IPS-20b (cell line): ENCODE results near the gene SNRNP25.

Source experiments
- H3K27ac ChIP-seq: one replicate; pipeline ENCODE4 v1.5.1; 2013; ENCODE audit warnings: low read length
- H3K27me3 ChIP-seq: 2 replicates; pipeline ENCODE4 v1.6.1; 2013; ENCODE audit warnings: mild to moderate bottlenecking, low read length, inconsistent platforms; ENCODE audit not compliant: insufficient read depth
- H3K36me3 ChIP-seq: 2 replicates; pipeline ENCODE4 v1.6.1; 2013; ENCODE audit warnings: low read depth, mild to moderate bottlenecking, inconsistent platforms, low read length, moderate library complexity; ENCODE audit not compliant: insufficient read depth
- H3K4me1 ChIP-seq: 2 replicates; pipeline ENCODE4 v1.6.1; 2013; ENCODE audit warnings: mild to moderate bottlenecking, control low read depth, inconsistent platforms, low read length, moderate library complexity; ENCODE audit not compliant: insufficient read depth
- H3K4me3 ChIP-seq: 2 replicates; pipeline ENCODE4 v1.5.1; 2013; ENCODE audit warnings: mild to moderate bottlenecking, low read length, inconsistent platforms
- H3K9ac ChIP-seq: 2 replicates; pipeline ENCODE4 v1.6.1; 2013; ENCODE audit warnings: low read depth, mild to moderate bottlenecking, inconsistent platforms, low read length, moderate library complexity
- H3K9me3 ChIP-seq: 2 replicates; pipeline ENCODE4 v1.6.1; 2013; ENCODE audit warnings: mild to moderate bottlenecking, low read depth, low read length, inconsistent platforms; ENCODE audit not compliant: insufficient read depth

Gene SNRNP25

DNA sequence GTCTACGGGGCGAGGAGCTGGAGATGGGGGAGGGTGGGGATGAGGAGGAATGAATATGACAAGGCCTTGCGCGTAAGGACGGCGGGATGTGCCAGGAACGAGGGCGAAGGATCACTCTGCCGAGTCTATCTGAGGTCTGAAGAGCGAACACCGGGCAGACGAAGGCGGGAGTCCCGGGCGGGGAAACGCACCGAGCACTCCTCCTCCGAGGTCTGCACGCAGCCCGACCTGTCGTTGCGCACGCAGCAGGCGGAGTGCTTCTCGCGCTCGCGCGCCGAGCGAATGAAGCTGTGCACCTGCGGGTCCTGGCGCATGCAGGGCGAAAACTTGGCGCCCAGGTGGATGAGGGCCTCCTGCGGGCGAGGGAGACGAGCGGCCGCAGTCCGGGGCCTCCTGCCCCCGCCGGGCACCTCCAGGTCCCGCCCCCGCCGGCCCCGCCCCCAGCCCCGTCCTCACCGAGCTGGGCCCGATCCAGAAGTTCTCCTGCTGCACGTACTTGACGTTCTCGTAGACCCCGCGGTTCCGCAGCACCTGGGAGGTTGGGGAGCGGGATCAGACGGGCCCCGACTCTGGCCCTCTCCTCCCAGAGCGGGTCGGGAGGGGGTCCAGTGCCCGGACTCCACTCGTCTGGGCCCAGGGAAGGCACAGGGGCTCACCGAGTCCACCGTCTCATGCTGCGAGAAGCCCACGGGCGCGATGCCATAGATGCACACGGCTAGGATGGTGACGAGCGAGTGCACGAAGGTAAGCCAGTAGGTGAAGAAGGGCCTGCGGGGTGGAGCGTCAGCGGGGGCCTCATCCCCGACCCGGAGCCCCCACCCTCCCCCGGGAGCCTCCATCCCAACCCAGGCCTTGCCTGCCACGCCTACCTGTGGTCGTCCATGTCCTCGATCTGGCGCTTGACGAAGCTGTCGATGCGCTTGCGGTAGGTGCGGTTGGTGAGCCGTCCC, 7.6 kb downstream of the SNRNP25 start:
- no peaks in the 10 kb centered on the region for H3K4me1 ChIP-seq
- H3K36me3 ChIP-seq: peaks cover 52% of the 10 kb centered on the region

GRCh38 chr16:61879-62281, 8.3 kb downstream of the SNRNP25 start:
- no peak overlapping the region for H3K4me3 ChIP-seq
- H3K27me3 ChIP-seq: no peaks in the 10 kb centered on the region
- H3K9ac ChIP-seq: no peak overlapping the region
- H3K4me1 ChIP-seq: no peaks in the 10 kb centered on the region
- H3K9me3 ChIP-seq: no peaks in the 10 kb centered on the region
- H3K36me3 ChIP-seq: peaks cover 45% of the 10 kb centered on the region
- no peak overlapping the region for H3K27ac ChIP-seq

More for the DNA sequence above, 7.6 kb downstream of the SNRNP25 start:
- H3K9me3 ChIP-seq: no peaks in the 10 kb centered on the region
- no peak overlapping the region for H3K27ac ChIP-seq
- H3K4me3 ChIP-seq: no peak overlapping the region
- H3K9ac ChIP-seq: no peak overlapping the region
- no peaks in the 10 kb centered on the region for H3K27me3 ChIP-seq

- H3K36me3 ChIP-seq: peaks cover 39% of the 10 kb centered on the region
- H3K27ac ChIP-seq: no peak overlapping the region
- no peak overlapping the region for H3K4me3 ChIP-seq
- no peaks in the 10 kb centered on the region for H3K27me3 ChIP-seq
- H3K9me3 ChIP-seq: no peaks in the 10 kb centered on the region
- no peak overlapping the region for H3K9ac ChIP-seq
- no peaks in the 10 kb centered on the region for H3K4me1 ChIP-seq
These were observed 8.8 kb downstream of the SNRNP25 start for GRCh38 chr16:62283-62967.

- Histone ChIP-seq H3K4me3 (no peak overlapping the region), H3K9ac (no peak overlapping the region), H3K9me3 (no peaks in the 10 kb centered on the region), H3K27ac (no peak overlapping the region), H3K36me3 (peaks cover 34% of the 10 kb centered on the region), H3K27me3 (no peaks in the 10 kb centered on the region), H3K4me1 (no peaks in the 10 kb centered on the region)
These were observed 9.4 kb downstream of the SNRNP25 start for GRCh38 chr16:62968-63391.

- H3K27me3 ChIP-seq: no peaks in the 10 kb centered on the region
- H3K4me3 ChIP-seq: no peak overlapping the region
- no peak overlapping the region for H3K27ac ChIP-seq
- H3K4me1 ChIP-seq: no peaks in the 10 kb centered on the region
- peaks cover 29% of the 10 kb centered on the region for H3K36me3 ChIP-seq
- H3K9ac ChIP-seq: no peak overlapping the region
- no peaks in the 10 kb centered on the region for H3K9me3 ChIP-seq
These were observed 9.8 kb downstream of the SNRNP25 start for GRCh38 chr16:63466-63865.

GRCh38 chr16:63998-64913, 10.6 kb downstream of the SNRNP25 start:
- Histone ChIP-seq H3K9ac (no peak overlapping the region), H3K9me3 (no peaks in the 10 kb centered on the region), H3K27ac (no peak overlapping the region), H3K4me1 (no peaks in the 10 kb centered on the region), H3K27me3 (no peaks in the 10 kb centered on the region), H3K4me3 (no peak overlapping the region), H3K36me3 (peaks cover 21% of the 10 kb centered on the region)

- Histone ChIP-seq H3K9ac (no peak overlapping the region), H3K36me3 (peaks cover 15% of the 10 kb centered on the region), H3K27me3 (no peaks in the 10 kb centered on the region), H3K4me1 (no peaks in the 10 kb centered on the region), H3K9me3 (no peaks in the 10 kb centered on the region), H3K27ac (no peak overlapping the region), H3K4me3 (no peak overlapping the region)
These were observed 11.3 kb downstream of the SNRNP25 start for GRCh38 chr16:64914-65255.

DNA sequence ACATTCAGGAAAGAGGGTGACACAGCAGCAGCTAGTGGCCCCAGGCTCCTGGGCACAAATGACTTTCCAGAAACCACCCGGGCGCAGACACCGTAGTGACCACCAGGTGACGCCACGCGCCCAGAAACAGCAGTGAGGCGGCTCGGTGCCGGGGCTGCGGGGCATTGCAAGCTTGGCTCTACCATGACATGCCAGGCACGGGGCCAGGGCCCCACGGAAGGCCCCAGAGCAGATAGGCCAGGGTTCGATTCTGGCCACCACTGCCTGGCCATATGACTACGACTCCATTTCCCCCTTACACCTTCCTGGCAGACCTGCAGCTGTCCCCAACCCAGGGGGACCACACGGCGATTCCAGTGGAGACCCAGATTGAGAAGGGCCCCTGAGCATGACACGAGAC, 12.1 kb downstream of the SNRNP25 start:
- Histone ChIP-seq H3K4me3 (no peak overlapping the region), H3K27me3 (no peaks in the 10 kb centered on the region; the same call in 1 of the 2 replicates), H3K36me3 (peaks cover 8% of the 10 kb centered on the region), H3K9ac (no peak overlapping the region), H3K4me1 (peaks cover under 1% of the 10 kb centered on the region; the same call in 1 of the 2 replicates), H3K27ac (no peak overlapping the region), H3K9me3 (no peaks in the 10 kb centered on the region)

GRCh38 chr16:66309-67182, 12.9 kb downstream of the SNRNP25 start:
- Histone ChIP-seq H3K27me3 (no peaks in the 10 kb centered on the region; the same call in 1 of the 2 replicates), H3K4me3 (no peak overlapping the region), H3K9me3 (no peaks in the 10 kb centered on the region), H3K9ac (no peak overlapping the region), H3K4me1 (peaks cover 5% of the 10 kb centered on the region; the same call in 1 of the 2 replicates), H3K27ac (no peak overlapping the region), H3K36me3 (peaks cover 7% of the 10 kb centered on the region)

DNA sequence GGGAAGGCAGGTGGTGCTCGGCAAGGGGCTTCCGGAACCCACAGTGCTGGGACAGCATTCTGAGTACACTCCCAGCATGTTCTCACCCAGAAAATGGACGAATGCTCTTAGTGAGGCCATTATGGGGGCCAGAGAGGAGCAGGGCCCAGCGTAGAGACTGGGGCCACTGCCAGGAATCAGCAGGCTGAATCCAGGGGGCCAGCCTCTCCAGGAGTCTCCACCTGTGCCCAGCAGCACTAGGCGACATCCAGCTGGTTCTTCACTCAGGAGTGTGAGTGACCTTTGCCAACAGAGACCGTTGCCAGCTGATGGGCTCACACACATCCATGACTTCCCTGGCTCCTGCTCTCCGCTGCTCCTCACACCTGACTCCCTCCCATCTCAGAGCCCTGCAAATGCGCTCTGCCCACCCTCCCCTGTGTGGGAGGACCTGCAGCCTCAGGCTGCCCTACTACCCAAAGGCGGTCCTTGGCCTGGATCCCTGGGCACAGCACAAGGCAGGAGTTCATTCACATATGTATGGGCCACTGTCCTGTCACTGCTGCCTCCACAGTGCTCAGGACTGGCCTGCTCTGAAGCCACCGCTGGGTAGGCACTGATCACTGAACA, 13.7 kb downstream of the SNRNP25 start:
- peaks cover 5% of the 10 kb centered on the region; the same call in 1 of the 2 replicates for H3K4me1 ChIP-seq
- no peak overlapping the region for H3K9ac ChIP-seq
- H3K9me3 ChIP-seq: no peaks in the 10 kb centered on the region
- no peak overlapping the region for H3K4me3 ChIP-seq
- peaks cover 7% of the 10 kb centered on the region for H3K36me3 ChIP-seq
- H3K27me3 ChIP-seq: no peaks in the 10 kb centered on the region; the same call in 1 of the 2 replicates
- no peak overlapping the region for H3K27ac ChIP-seq
